Ramos (cell line): ENCODE data around the gene MIEF1.

ENCODE experiments used
- in situ Hi-C: fragments of 300-500 bp; cut with MboI; formaldehyde crosslinking; loops from one replicate; pipeline ENCODE4 v1.14.3; 2022; ENCODE audit warnings: low sequenced_read_pairs; ENCODE audit not compliant: unreplicated experiment

The MIEF1 gene

GRCh38 chr22:39510529-39511149 is 8.5 kb downstream of the MIEF1 start:
- in situ Hi-C loops: loop anchor here (25.0 kb wide), 1 partner anchor 348 kb away; the partner anchor contains the start of gene CBX7

GRCh38 chr22:39511226-39511625 is 9.1 kb downstream of the MIEF1 start:
- in situ Hi-C loops: loop anchor here (25.0 kb wide), 1 partner anchor 349 kb away; the partner anchor contains the start of gene CBX7

GRCh38 chr22:39512026-39512425 is 9.9 kb downstream of the MIEF1 start:
- in situ Hi-C loops: loop anchor here (25.0 kb wide), 1 partner anchor 350 kb away; the partner anchor contains the start of gene CBX7

- in situ Hi-C loops: loop anchor here (25.0 kb wide), 1 partner anchor 351 kb away; the partner anchor contains the start of gene CBX7
Measured at GRCh38 chr22:39513791-39514190, 11.7 kb downstream of the MIEF1 start.

GRCh38 chr22:39514373-39514973 is 12.4 kb downstream of the MIEF1 start:
- in situ Hi-C loops: loop anchor here (25.0 kb wide), 1 partner anchor 352 kb away; the partner anchor contains the start of gene CBX7

- in situ Hi-C loops: loop anchor here (25.0 kb wide), 1 partner anchor 353 kb away; the partner anchor contains the start of gene CBX7
Measured at GRCh38 chr22:39515266-39516050, 13.4 kb downstream of the MIEF1 start.

GRCh38 chr22:39517470-39517869 is 15.4 kb downstream of the MIEF1 start:
- in situ Hi-C loops: loop anchor here (25.0 kb wide), 1 partner anchor 355 kb away; the partner anchor contains the start of gene CBX7

- in situ Hi-C loops: loop anchor here (25.0 kb wide), 1 partner anchor 356 kb away; the partner anchor contains the start of gene CBX7
Measured at GRCh38 chr22:39518144-39518786, 16.2 kb downstream of the MIEF1 start.

- in situ Hi-C loops: loop anchor here (25.0 kb wide), 1 partner anchor 357 kb away; the partner anchor contains the start of gene CBX7
Measured at GRCh38 chr22:39518996-39519680, 17.0 kb downstream of the MIEF1 start.

GRCh38 chr22:39519681-39520225 is 17.7 kb downstream of the MIEF1 start:
- in situ Hi-C loops: loop anchor here (5.0 to 25.0 kb wide), 2 partner anchors 72 to 357 kb away; partner anchors contain the start of gene CBX7

- in situ Hi-C loops: loop anchor here (5.0 to 25.0 kb wide), 2 partner anchors 73 to 358 kb away; partner anchors contain the start of gene CBX7
Measured at GRCh38 chr22:39520226-39521105, 18.4 kb downstream of the MIEF1 start, which contains the start of gene ATF4. TSS of gene ATF4 (plus strand) at chr22:39520562. CDS start at chr22:39521446, 884 bp downstream.

- in situ Hi-C loops: loop anchor here (5.0 to 25.0 kb wide), 2 partner anchors 74 to 359 kb away; partner anchors contain the start of gene CBX7
Measured at GRCh38 chr22:39521106-39521885, 19.2 kb downstream of the MIEF1 start.

GRCh38 chr22:39522091-39522490 is 20.0 kb downstream of the MIEF1 start:
- in situ Hi-C loops: loop anchor here (5.0 to 25.0 kb wide), 2 partner anchors 75 to 360 kb away; partner anchors contain the start of gene CBX7

- in situ Hi-C loops: loop anchor here (5.0 to 25.0 kb wide), 2 partner anchors 75 to 360 kb away; partner anchors contain the start of gene CBX7
Measured at GRCh38 chr22:39522567-39523300, 20.6 kb downstream of the MIEF1 start.

GRCh38 chr22:39524089-39524752 is 22.1 kb downstream of the MIEF1 start:
- in situ Hi-C loops: loop anchor here (5.0 to 25.0 kb wide), 2 partner anchors 77 to 362 kb away; partner anchors contain the start of gene CBX7
